ENCODE measurements around the gene DHPS. TPM values are rescaled to one million over a fixed set of nuclear protein-coding genes. Genes with fewer than 3 reads are reported as not detected.

DHPS gene
- total and polyA plus RNA-seq, 2 of the 4 experiments (the other 2 are of a cell fraction): 82.8 to 85.0 TPM

GRCh38 chr19:12723381-12723640 lies 41.6 kb upstream of the DHPS start:
- Histone ChIP-seq H2BK5ac (ENCODE audit: low read depth, low read length, poor library complexity, severe bottlenecking) (peak overlapping the region; percentile 68), H3K18ac (ENCODE audit: low read depth, low read length) (no peak overlapping the region), H3K36me3 (ENCODE audit: control insufficient read depth, insufficient read depth, low read length) (peaks cover 12% of the 10 kb centered on the region), H2AFZ (replicated peaks; ENCODE audit: low read length, poor library complexity) (peak overlapping the region; percentile 94), H3K27ac (ENCODE audit: insufficient read depth, low read length) (peak overlapping the region; percentile 68), H3K79me1 (ENCODE audit: low read depth in 1 of 2, low read length in 2 of 2) (peaks cover 15 to 49% of the 10 kb centered on the region in 2 experiments; a peak in 3 of 4 replicates), H2BK20ac (ENCODE audit: low read depth, low read length) (no peak overlapping the region), H4K5ac (ENCODE audit: low read depth, low read length) (peak overlapping the region; percentile 73), H4K8ac (ENCODE audit: low read depth in 2 of 2, low read length in 2 of 2) (peak overlapping the region; percentile 83 to 95), H3K4me3 (ENCODE audit: insufficient read depth, low read depth, low read length) (peak overlapping the region; percentile 53), H2BK15ac (ENCODE audit: low read depth, low read length) (peak overlapping the region; percentile 10; the same call in 1 of the 3 replicates), H2BK120ac (ENCODE audit: low read depth, low read length) (peak overlapping the region; percentile 35), H3K14ac (replicated peaks; ENCODE audit: low read depth, low read length) (peak overlapping the region; percentile 79), H3K4me1 (ENCODE audit: control insufficient read depth, insufficient read depth, low read length) (peaks cover 4% of the 10 kb centered on the region), H3K9ac (ENCODE audit: low read depth, low read length) (peak overlapping the region; percentile 69), H3K4ac (ENCODE audit: low read depth, low read length) (peak overlapping the region; percentile 85), H3K4me2 (ENCODE audit: low read depth, low read length) (peak overlapping the region; percentile 88), H4K20me1 (ENCODE audit: insufficient read depth, low read length) (0 out of 2 replicates have a peak, but pooled peaks cover 8% of the 10 kb centered on the region), H3K23ac (ENCODE audit: low read depth, low read length) (peak overlapping the region; percentile 95), H3K27me3 (ENCODE audit: control insufficient read depth, insufficient read depth, low read length) (no peaks in the 10 kb centered on the region), H3K9me1 (ENCODE audit: insufficient read depth, low read length) (peaks cover 10% of the 10 kb centered on the region; the same call in 1 of the 2 replicates), H2AK5ac (ENCODE audit: low read depth, low read length) (peak overlapping the region; percentile 80), H3K56ac (ENCODE audit: extremely low read depth, insufficient read depth, low read length) (peak overlapping the region; percentile 91), H4K91ac (ENCODE audit: insufficient read depth, low read depth, low read length) (peak overlapping the region; percentile 75), H2AK9ac (replicated peaks; ENCODE audit: low read depth, low read length, poor library complexity) (peak overlapping the region; percentile 99), H3K9me3 (ENCODE audit: control insufficient read depth, insufficient read depth, low read length) (no peaks in the 10 kb centered on the region)
- WGBS, 2 experiments (ENCODE audit: extremely low coverage in 2 of 2, insufficient read length in 1 of 2): 0% methylated on average over 3 of the region's 7 CpGs; no CpG with 5 or more reads in 1 of the 2 experiments
- BruUV-seq (replicated peaks): no TSS peak
- ATAC-seq (ENCODE audit: low read depth) (no peak), DNase-seq (peak; percentile 12)
- intact Hi-C loops (cut with micrococcal nuclease) (no loop called here), in situ Hi-C loops (cut with MboI; ENCODE audit: low sequenced_read_pairs) (no loop called here), dilution Hi-C loops (cut with HindIII; ENCODE audit: low sequenced_read_pairs, unreplicated experiment) (no loop called here)
- TF ChIP-seq SMC3 (IDR thresholded peaks at IDR 0.05; ENCODE audit: low read depth, low read length) (no peak), ELK1 (IDR thresholded peaks at IDR 0.05; ENCODE audit: borderline replicate concordance, low read depth, low read length) (no peak), FOS (IDR thresholded peaks at IDR 0.05; ENCODE audit: low read depth, low read length) (no peak), POLR2A (IDR thresholded peaks at IDR 0.05; ENCODE audit: low read depth, low read length) (0 out of 2 replicates have a peak, but pooled peaks have one; percentile 6)
- POLR2A ChIA-PET (ENCODE audit: unreplicated experiment): interaction anchor here (0.5 to 0.8 kb wide), 2 partner anchors 11 to 104 kb away, joined by 8 read pairs; partner anchors contain the start of gene TRIR
- CTCF ChIA-PET: interaction anchor here (0.6 to 2.2 kb wide), 4 partner anchors 10 to 1077 kb away, joined by 3 to 8 read pairs (median 5); partner anchors contain the start of gene TRIR
